D721Med (cell line): Measurements from ENCODE around the gene RPS6KA2.

Source experiments
- DNase-seq: peaks from one replicate; pipeline ENCODE4 v3.0.0; 2011; ENCODE audit warnings: low spot score; ENCODE audit not compliant: insufficient read length
- FAIRE-seq: peaks from 2 replicates; lab custom pipeline; 2011; peaks lifted over from hg19 to GRCh38; lab: Jason Lieb, UNC
- TF ChIP-seq, protein P1 (sequence below): IDR thresholded peaks from 2 replicates; pipeline ENCODE4 v1.5.1; 2012; ENCODE audit warnings: mild to moderate bottlenecking, control low read depth; ENCODE audit not compliant: insufficient read depth; ENCODE audit errors: missing control alignments

The RPS6KA2 gene

GRCh38 chr6:166627033-166627874 lies at the start of gene RPS6KA2:
TSS of gene RPS6KA2 (minus strand) at chr6:166627251. CDS start at chr6:166627019, 232 bp downstream.
- TF ChIP-seq, protein P1, sequence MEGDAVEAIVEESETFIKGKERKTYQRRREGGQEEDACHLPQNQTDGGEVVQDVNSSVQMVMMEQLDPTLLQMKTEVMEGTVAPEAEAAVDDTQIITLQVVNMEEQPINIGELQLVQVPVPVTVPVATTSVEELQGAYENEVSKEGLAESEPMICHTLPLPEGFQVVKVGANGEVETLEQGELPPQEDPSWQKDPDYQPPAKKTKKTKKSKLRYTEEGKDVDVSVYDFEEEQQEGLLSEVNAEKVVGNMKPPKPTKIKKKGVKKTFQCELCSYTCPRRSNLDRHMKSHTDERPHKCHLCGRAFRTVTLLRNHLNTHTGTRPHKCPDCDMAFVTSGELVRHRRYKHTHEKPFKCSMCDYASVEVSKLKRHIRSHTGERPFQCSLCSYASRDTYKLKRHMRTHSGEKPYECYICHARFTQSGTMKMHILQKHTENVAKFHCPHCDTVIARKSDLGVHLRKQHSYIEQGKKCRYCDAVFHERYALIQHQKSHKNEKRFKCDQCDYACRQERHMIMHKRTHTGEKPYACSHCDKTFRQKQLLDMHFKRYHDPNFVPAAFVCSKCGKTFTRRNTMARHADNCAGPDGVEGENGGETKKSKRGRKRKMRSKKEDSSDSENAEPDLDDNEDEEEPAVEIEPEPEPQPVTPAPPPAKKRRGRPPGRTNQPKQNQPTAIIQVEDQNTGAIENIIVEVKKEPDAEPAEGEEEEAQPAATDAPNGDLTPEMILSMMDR = no peak
- peak; percentile 25 for DNase-seq
- FAIRE-seq = no peak

DNA sequence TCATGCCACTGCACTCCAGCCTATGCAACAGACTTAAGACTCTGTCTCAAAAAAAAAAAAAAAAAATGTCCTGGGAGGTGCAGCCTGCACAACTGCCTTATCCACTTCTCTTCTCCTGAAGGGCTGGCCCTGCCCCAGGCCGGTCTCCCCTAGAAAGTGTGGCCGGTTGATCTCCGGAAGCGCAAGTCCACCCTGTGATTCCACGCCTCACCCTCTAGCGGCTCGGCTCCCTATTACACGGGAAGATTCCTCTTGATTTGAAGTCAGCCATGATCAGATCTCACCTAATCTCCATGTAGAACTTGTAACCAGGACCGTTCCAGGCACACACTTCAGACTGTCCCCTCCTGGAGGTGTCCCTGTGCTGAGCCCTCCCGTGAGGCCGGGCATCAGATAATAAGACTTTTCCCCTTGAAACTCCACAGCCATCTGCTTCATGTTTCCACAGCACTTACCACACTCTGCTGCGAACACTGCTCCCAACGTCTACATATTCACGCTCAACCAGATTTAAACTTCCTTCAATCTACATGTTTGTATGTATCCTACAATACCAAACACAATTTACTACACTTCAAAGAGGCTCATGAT lies 49.3 kb upstream of the RPS6KA2 start:
- DNase-seq (no peak), FAIRE-seq (no peak)
- TF ChIP-seq, protein P1 = no peak

GRCh38 chr6:166675736-166676135 lies 48.7 kb upstream of the RPS6KA2 start:
- FAIRE-seq (no peak), DNase-seq (no peak)
- TF ChIP-seq, protein P1 = no peak

- FAIRE-seq = no peak
- TF ChIP-seq, protein P1 = no peak
- DNase-seq = no peak
Observed at GRCh38 chr6:166673309-166673708, 46.3 kb upstream of the RPS6KA2 start.

DNA sequence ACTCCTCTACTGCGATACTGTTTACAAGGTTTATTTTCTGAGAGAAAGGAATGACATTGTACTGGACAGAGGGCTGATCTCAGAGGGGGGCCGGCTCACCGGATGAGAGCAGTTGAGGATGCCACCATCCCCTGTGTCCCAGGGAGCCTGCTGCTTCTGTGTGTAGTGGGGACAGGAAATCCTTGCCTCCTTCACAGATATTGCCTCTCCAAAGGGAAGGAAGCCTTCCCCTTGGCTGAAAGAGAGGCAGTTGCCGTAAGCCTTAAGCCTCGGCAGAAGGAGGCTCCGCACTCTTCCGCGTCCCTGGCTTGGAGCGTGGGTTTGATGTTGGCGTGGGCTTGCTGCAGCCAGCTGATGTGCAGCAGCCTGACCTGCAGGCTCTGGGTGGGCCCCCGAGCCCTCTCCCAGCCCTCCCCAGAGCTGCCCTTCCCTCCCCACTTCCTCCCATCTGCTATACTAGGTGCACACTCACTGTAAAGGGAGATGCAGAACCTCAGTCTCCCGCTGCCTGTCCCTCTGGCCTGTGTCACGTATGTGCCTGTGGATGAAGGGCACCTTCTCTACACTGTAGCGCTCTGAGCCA lies 45.7 kb upstream of the RPS6KA2 start:
- TF ChIP-seq, protein P1 = no peak
- DNase-seq (no peak), FAIRE-seq (no peak)

GRCh38 chr6:166672146-166672545 lies 45.1 kb upstream of the RPS6KA2 start:
- FAIRE-seq (no peak), DNase-seq (no peak)
- TF ChIP-seq, protein P1 = no peak
